GM06990 (cell line): ENCODE results near the gene GPR158.

ENCODE experiments used
- DNase-seq: peaks from one replicate; pipeline ENCODE4 v3.0.0-alpha.2; 2011; ENCODE audit not compliant: insufficient read length; ENCODE audit errors: extremely low read depth
- H3K27me3 ChIP-seq: replicated peaks from 2 replicates; pipeline ENCODE4 v1.6.0; 2011; ENCODE audit warnings: low read length; ENCODE audit not compliant: control insufficient read depth, insufficient read depth
- H3K36me3 ChIP-seq: 2 replicates; pipeline ENCODE4 v1.5.1; 2011; ENCODE audit warnings: low read length; ENCODE audit not compliant: control insufficient read depth, insufficient read depth
- H3K4me3 ChIP-seq: replicated peaks from 2 replicates; pipeline ENCODE4 v1.5.1; 2011; ENCODE audit warnings: low read depth, mild to moderate bottlenecking, control low read depth, low read length
- TF ChIP-seq, protein P1 (sequence below): IDR thresholded peaks from 2 replicates; pipeline ENCODE4 v1.5.1; 2011; ENCODE audit warnings: low read length, control low read depth, mild to moderate bottlenecking, inconsistent platforms; ENCODE audit not compliant: insufficient read depth, poor library complexity, severe bottlenecking

Gene GPR158

DNA sequence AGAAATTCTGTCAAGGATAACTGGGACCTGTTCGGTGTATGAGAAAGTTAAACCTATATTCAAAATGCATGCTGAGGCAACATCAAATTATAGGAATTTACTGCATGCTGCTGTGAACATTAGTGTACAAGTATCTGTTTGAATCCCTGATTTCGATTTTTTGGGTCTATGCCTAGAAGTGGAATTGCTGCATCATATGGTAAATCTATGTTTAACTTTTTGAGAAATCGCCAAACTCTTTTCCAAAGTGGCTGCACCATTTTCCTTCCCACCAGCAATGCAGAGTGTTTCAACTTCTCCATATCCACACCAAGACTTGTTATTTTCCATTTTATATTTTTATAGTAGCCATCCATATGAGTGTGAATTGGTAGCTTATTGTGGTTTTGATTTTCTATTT, 306.7 kb downstream of the GPR158 start:
- no peaks in the 10 kb centered on the region for H3K27me3 ChIP-seq
- TF ChIP-seq, protein P1, sequence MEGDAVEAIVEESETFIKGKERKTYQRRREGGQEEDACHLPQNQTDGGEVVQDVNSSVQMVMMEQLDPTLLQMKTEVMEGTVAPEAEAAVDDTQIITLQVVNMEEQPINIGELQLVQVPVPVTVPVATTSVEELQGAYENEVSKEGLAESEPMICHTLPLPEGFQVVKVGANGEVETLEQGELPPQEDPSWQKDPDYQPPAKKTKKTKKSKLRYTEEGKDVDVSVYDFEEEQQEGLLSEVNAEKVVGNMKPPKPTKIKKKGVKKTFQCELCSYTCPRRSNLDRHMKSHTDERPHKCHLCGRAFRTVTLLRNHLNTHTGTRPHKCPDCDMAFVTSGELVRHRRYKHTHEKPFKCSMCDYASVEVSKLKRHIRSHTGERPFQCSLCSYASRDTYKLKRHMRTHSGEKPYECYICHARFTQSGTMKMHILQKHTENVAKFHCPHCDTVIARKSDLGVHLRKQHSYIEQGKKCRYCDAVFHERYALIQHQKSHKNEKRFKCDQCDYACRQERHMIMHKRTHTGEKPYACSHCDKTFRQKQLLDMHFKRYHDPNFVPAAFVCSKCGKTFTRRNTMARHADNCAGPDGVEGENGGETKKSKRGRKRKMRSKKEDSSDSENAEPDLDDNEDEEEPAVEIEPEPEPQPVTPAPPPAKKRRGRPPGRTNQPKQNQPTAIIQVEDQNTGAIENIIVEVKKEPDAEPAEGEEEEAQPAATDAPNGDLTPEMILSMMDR, result no peak
- H3K36me3 ChIP-seq, result no peaks in the 10 kb centered on the region
- no peak overlapping the region for H3K4me3 ChIP-seq
- DNase-seq, result no peak

GRCh38 chr10:25483999-25484398, 309.2 kb downstream of the GPR158 start:
- no peak for DNase-seq

GRCh38 chr10:25487266-25487665, 312.5 kb downstream of the GPR158 start:
- no peaks in the 10 kb centered on the region for H3K27me3 ChIP-seq
- TF ChIP-seq, protein P1, result no peak
- DNase-seq, result no peak
- H3K36me3 ChIP-seq, result no peaks in the 10 kb centered on the region
- H3K4me3 ChIP-seq, result no peak overlapping the region

More at GRCh38 chr10:25483999-25484398, 309.2 kb downstream of the GPR158 start:
- Histone ChIP-seq H3K27me3 (no peaks in the 10 kb centered on the region), H3K4me3 (no peak overlapping the region), H3K36me3 (no peaks in the 10 kb centered on the region)
- TF ChIP-seq, protein P1, result no peak

- Histone ChIP-seq H3K36me3 (no peaks in the 10 kb centered on the region), H3K27me3 (no peaks in the 10 kb centered on the region), H3K4me3 (no peak overlapping the region)
- TF ChIP-seq, protein P1, result no peak
- no peak for DNase-seq
These were observed 317.2 kb downstream of the GPR158 start for GRCh38 chr10:25492040-25492439.

DNA sequence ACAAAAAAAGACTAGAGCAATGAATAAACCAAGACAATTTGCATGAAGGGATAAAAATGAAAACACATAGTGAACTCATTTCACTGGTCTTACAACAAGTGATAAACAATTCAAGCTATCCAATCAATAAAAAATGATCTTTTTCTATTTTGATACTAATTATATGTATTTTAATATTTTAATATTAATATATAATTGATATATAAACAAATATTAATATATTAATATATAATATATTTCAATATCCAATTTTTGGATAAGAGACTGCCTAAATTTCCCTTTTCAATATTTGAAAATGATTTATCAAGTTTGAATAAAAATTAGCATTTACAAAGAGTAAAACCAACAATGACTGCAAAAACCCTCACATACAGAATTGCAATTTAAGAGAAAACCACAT, 317.9 kb downstream of the GPR158 start:
- no peak for DNase-seq
- TF ChIP-seq, protein P1, result no peak
- no peaks in the 10 kb centered on the region for H3K27me3 ChIP-seq

More for the DNA sequence above, 317.9 kb downstream of the GPR158 start:
- H3K36me3 ChIP-seq, result no peaks in the 10 kb centered on the region
- no peak overlapping the region for H3K4me3 ChIP-seq
